ENCODE measurements around the gene P4HA2. TPM values are rescaled to one million over a fixed set of nuclear protein-coding genes. Genes with fewer than 3 reads are reported as not detected.

Gene P4HA2
- total and polyA plus RNA-seq, 2 of the 13 experiments (the other 11 are each of a cell fraction or from before 2014, with no cell fraction given) = 37.7 to 126 TPM

DNA sequence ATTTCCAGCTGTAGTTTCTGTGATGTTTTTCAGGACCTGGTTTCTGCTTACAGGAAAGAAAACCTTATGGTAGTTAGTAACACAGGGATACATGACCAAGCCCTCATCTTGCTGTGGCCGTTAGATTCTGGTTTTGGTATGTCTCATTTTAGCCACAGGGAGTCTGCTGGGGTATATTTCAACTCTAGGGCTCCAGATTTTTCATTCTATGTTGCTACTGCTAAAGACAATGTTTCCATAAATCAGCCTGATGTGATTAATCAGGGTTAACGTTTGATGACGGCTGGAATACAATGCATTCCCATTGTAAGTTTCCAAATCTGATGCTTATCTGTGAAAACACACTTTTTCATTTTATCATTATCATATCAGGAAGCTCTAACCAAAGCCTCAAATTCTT, 48.2 kb downstream of the P4HA2 start (continued):
- TF ChIP-seq TOPORS (CRISPR knock-in tag; IDR thresholded peaks at IDR 0.05) (no peak), RBAK (CRISPR knock-in tag; IDR thresholded peaks at IDR 0.05) (no peak), POGZ (CRISPR knock-in tag; IDR thresholded peaks at IDR 0.05) (no peak), ZNF20 (CRISPR knock-in tag; IDR thresholded peaks at IDR 0.05) (no peak)

DNA sequence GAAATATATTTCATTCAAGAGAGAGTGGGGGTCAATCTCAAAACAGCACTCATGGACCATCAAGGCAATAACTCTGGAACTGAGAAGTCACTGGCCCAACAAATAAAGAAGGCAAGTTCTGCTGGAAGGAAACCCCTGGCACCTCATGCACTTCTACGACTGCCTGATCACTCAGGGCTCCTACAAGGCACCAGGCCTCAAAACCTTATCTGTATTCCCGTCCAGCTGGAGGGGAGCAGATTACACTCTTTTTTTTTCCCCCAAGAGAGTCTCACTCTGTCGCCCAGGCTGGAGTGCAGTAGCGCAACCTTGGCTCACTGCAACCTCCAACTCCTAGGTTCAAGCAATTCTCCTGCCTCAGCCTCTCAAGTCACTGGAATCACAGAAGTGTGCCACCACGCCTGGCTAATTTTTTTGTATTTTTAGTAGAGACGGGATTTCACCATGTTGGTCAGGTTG, 49.9 kb downstream of the P4HA2 start:
- ATAC-seq = no peak
- no peaks in the 10 kb centered on the region for H3K9me3 ChIP-seq (ENCODE audit: low read length)
- CTCF ChIA-PET (ENCODE audit: low intra/inter-chr PET ratio, low total read pairs) = no interaction called here
- intact Hi-C loops (cut with micrococcal nuclease; ENCODE audit: unreplicated experiment) (loop anchor here (5.0 kb wide), 1 partner anchor 110 kb away; no protein-coding TSS in a partner anchor), in situ Hi-C loops (cut with HindIII; ENCODE audit: extremely low pct_ligation_motif_present, low pct_unique_long_range_greater_than_20kb) (no loop called here)
- POLR2A ChIA-PET = no interaction called here
- no peak overlapping the region for H3K27ac ChIP-seq (ENCODE audit: extremely low read length, insufficient read depth, low read length)
- no peak overlapping the region for H3K4me3 ChIP-seq (replicated peaks in 1 of 3; ENCODE audit: insufficient read depth in 1 of 3, low read depth in 2 of 3, low read length in 3 of 3)
- no peaks in the 10 kb centered on the region for H3K79me2 ChIP-seq (ENCODE audit: insufficient read depth, low read length)
- H2AFZ ChIP-seq (ENCODE audit: low read length) = no peak overlapping the region
- no peaks in the 10 kb centered on the region for H4K20me1 ChIP-seq (ENCODE audit: insufficient read depth, low read length)
- no peaks in the 10 kb centered on the region for H3K36me3 ChIP-seq (replicated peaks in 1 of 2; ENCODE audit: control insufficient read depth in 1 of 2, insufficient read depth in 2 of 2, low read length in 2 of 2)
- no peaks in the 10 kb centered on the region for H3K27me3 ChIP-seq (ENCODE audit: control insufficient read depth in 1 of 2, insufficient read depth in 2 of 2, low read length in 2 of 2)
- peaks cover 18% of the 10 kb centered on the region; the same call in 1 of the 2 replicates for H3K4me1 ChIP-seq (ENCODE audit: insufficient read depth, low read length)
- TF ChIP-seq BRCA1 (CRISPR knock-in tag; IDR thresholded peaks at IDR 0.05) (no peak), ZFAT (CRISPR knock-in tag; conservative IDR thresholded peaks at IDR 0.05) (no peak), MTA3 (CRISPR knock-in tag; IDR thresholded peaks at IDR 0.05) (no peak), FIP1L1 (IDR thresholded peaks at IDR 0.05; ENCODE audit: borderline replicate concordance, insufficient read depth, low read depth, low read length) (no peak), SP140L (CRISPR knock-in tag; IDR thresholded peaks at IDR 0.05; ENCODE audit: borderline replicate concordance) (no peak), MXD4 (CRISPR knock-in tag; IDR thresholded peaks at IDR 0.05) (no peak)
- TF ChIP-seq, protein P1, sequence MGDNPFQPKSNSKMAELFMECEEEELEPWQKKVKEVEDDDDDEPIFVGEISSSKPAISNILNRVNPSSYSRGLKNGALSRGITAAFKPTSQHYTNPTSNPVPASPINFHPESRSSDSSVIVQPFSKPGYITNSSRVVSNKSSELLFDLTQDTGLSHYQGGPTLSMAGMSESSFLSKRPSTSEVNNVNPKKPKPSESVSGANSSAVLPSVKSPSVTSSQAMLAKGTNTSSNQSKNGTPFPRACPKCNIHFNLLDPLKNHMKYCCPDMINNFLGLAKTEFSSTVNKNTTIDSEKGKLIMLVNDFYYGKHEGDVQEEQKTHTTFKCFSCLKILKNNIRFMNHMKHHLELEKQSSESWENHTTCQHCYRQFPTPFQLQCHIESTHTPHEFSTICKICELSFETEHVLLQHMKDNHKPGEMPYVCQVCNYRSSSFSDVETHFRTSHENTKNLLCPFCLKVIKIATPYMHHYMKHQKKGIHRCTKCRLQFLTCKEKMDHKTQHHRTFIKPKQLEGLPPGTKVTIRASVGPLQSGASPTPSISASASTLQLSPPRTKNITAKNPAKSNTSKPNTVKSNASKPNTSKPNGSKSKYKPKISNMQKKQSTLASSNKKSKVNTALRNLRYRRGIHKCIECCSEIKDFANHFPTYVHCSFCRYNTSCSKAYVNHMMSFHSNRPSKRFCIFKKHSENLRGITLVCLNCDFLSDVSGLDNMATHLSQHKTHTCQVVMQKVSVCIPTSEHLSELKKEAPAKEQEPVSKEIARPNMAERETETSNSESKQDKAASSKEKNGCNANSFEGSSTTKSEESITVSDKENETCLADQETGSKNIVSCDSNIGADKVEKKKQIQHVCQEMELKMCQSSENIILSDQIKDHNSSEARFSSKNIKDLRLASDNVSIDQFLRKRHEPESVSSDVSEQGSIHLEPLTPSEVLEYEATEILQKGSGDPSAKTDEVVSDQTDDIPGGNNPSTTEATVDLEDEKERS (CRISPR knock-in tag; IDR thresholded peaks at IDR 0.05) = no peak
- no peak for FAIRE-seq
- H3K4me2 ChIP-seq (ENCODE audit: low read depth, low read length) = no peak overlapping the region
- H3K9ac ChIP-seq (ENCODE audit: insufficient read depth, low read depth, low read length) = no peak overlapping the region
- 58% methylated on average over 6 of the region's 6 CpGs for WGBS (ENCODE audit: low lambda C conversion rate)
- no TSS peak for BruUV-seq (replicated peaks)
- no peak for DNase-seq (ENCODE audit: low spot score)
